Epithelial cell of esophagus (primary cell): ENCODE measurements around the gene SMPD2.

ENCODE experiments used
- DNase-seq: peaks from one replicate; pipeline ENCODE4 v3.0.0; 2010; ENCODE audit warnings: low read depth
- H3K4me3 ChIP-seq: 2 replicates; pipeline ENCODE4 v1.5.1; 2011; ENCODE audit warnings: mild to moderate bottlenecking, low read length, control low read depth
- TF ChIP-seq, protein P1 (sequence below): IDR thresholded peaks from 2 replicates; pipeline ENCODE4 v1.5.1; 2011; ENCODE audit warnings: low read depth, mild to moderate bottlenecking, low read length, control low read depth, inconsistent platforms; ENCODE audit not compliant: insufficient read depth; ENCODE audit errors: missing control alignments

The SMPD2 gene, protein sequence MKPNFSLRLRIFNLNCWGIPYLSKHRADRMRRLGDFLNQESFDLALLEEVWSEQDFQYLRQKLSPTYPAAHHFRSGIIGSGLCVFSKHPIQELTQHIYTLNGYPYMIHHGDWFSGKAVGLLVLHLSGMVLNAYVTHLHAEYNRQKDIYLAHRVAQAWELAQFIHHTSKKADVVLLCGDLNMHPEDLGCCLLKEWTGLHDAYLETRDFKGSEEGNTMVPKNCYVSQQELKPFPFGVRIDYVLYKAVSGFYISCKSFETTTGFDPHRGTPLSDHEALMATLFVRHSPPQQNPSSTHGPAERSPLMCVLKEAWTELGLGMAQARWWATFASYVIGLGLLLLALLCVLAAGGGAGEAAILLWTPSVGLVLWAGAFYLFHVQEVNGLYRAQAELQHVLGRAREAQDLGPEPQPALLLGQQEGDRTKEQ

DNA sequence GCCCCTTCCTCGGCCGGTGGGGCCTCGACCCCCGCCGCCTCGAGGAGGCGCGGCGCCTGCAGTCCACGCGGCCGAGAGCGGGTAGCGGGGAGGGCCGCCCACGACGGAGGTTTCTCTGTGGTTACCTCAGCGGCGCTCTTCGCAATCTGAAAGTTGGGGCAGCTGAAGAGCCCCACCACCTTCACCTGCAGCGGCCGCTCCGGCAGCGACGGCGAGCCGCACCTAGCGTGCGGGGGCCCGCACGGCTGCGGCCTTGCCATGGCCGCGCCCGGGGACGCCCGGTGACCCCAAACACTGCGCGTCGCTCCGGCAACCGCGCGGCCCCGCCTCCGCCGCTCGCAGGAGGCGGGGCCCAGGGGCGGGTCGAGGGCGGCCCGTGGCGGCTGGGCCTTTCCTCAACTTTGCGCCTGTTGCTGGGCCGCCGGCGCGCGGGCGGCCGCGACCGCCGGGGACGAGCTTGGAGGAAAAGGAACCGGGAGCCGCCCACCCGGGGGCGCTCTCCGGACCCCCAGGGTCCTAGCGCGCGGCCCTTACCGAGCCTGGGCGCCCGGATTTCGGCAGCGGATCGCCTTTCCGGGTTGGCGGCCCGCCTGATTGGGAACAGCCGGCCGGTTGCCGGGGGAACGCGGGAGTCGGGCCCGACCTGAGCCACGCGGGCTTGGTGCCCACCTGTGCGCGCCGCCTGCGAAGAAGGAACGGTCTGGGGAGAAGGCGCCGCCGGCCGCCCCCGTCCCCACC is at the start of gene SMPD2, which contains the start of gene PPIL6:
Gene SMPD2, plus strand, starts transcription at position 394 of the 738 bp plus-strand sequence. CDS start 398 bp downstream, outside the sequence.
Gene PPIL6, minus strand, starts transcription at position 298 of the 738 bp plus-strand sequence. Its CDS starts 38 bp downstream, at position 260.
- peak; percentile 83 for DNase-seq
- TF ChIP-seq, protein P1, sequence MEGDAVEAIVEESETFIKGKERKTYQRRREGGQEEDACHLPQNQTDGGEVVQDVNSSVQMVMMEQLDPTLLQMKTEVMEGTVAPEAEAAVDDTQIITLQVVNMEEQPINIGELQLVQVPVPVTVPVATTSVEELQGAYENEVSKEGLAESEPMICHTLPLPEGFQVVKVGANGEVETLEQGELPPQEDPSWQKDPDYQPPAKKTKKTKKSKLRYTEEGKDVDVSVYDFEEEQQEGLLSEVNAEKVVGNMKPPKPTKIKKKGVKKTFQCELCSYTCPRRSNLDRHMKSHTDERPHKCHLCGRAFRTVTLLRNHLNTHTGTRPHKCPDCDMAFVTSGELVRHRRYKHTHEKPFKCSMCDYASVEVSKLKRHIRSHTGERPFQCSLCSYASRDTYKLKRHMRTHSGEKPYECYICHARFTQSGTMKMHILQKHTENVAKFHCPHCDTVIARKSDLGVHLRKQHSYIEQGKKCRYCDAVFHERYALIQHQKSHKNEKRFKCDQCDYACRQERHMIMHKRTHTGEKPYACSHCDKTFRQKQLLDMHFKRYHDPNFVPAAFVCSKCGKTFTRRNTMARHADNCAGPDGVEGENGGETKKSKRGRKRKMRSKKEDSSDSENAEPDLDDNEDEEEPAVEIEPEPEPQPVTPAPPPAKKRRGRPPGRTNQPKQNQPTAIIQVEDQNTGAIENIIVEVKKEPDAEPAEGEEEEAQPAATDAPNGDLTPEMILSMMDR, result no peak
- peak within 1 kb of the TSS; percentile 78 for H3K4me3 ChIP-seq

DNA sequence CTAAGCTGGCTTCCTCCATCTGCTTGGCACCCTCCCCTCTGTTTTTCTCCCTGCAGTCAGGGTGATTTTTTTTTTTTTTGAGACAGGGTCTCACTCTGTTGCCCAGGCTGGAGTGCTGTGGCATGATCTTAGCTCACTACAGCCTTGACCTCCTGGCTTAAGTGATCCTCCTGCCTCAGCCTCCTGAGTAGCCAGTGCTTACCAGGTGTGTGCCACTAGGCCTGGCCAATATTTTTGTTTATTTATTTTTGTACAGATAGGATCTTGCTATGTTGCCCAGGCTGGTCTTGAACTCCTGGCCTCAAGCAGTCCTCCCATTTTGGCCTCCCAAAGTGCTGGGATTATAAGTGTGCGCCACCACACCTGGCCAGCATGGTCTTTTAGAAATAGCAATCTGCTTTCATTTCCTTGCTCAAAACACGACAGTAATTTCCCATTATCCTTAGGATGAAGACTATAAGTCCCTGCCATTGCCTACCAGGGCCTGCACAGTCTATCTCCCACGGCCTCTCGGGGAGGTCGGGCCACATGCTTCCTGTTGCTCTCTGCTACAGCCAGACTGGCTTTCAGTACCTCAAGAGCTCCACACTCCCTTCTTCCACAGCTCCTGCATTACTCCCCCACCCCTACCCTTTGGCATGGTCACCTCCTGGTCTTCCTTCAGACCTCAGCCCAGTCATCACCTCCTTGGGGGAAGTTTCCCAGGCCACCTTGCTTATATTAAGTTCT is 47.2 kb upstream of the SMPD2 start:
- no peak for DNase-seq
- TF ChIP-seq, protein P1, result no peak
- no peak overlapping the region for H3K4me3 ChIP-seq

DNA sequence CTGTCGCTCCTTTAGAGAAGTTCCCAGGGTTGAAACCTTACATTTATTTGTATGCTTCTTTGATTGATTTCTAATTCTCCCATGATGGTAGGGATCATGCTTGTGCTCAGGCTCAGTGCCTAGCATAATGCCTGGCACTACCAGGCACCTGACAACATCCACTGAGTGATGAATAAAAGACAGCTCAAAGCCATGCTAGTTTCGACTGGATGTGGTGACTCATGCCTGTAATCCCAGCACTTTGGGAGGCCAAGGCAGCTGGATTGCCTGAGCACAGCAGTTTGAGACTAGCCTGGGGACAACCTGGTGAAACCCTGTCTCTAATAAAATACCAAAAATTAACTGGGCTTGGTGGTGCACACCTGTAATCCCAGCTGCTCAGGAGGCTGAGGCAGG is 46.6 kb upstream of the SMPD2 start:
- H3K4me3 ChIP-seq, result no peak overlapping the region
- TF ChIP-seq, protein P1, result no peak
- peak; percentile 86 for DNase-seq

DNA sequence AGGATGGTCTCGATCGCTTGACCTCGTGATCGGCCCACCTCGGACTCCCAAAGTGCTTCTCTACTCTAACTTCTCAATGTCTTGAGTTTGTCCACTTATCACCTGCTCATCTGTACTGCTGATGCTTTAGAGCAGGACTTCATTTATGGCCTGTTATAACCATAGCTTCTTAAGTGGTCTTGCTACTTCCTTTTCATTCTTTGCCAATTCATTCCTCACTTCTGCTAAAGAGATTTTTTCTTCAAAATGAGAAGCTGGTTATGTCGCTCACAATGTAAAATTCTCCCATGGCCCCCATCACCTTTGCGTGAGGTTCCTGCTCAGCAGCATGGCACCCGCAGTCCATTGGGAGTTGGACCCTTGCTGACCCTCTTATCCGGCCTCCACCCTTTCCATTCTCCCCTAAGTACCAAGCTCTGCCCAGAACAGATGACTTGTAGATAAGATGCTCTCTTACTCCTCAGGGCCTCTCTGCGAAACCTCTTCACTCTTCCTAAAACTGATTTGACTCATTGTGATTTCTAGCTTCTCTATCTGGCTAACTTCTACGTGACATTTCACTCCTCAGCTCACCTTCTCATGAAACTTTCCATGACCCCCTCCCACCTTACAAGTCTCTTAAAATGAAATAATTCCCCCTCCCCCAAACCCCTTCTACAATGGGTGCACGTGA is 44.3 kb upstream of the SMPD2 start:
- TF ChIP-seq, protein P1, result no peak
- no peak for DNase-seq
- no peak overlapping the region for H3K4me3 ChIP-seq

DNA sequence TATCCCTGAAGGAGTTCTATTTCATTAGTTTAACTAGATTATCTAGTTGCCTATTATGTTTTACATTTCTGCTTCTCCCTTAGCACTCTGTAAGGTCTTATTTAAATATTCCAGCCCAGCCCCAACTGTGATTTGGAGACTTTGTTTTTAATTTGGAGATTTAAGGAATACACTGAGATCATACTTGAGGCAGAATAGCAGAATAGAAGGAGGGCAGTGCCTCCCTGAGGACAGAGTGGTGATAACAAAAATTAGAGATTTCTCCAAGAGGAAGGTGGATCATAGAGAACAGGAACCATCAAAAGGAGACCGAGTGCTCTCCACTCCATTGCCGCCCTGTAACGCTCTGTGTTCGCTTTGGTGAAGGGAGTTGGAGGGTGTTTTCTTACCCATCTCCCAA is 43.5 kb upstream of the SMPD2 start:
- peak; percentile 45 for DNase-seq
- TF ChIP-seq, protein P1, result peak; percentile 66
- no peak overlapping the region for H3K4me3 ChIP-seq

DNA sequence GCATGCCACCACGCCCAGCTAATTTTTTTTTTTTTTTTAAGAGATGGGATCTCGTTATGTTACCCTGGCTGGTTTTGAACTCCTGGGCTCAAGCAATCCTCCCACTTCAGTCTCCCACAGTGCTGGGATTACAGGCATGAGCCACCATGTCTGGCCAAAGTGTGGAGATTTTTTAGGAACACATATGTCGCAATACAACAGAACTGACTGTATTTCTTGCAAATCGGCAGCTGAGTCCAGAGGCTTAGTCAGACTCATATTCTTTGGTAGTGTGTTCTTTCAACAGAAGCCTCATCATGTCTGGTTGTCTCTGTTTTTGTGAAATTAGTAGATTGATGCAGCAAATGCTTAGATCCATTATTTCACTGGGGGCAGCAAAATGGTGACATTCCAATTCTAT is 34.3 kb upstream of the SMPD2 start:
- DNase-seq, result peak; percentile 84
- TF ChIP-seq, protein P1, result no peak
- no peak overlapping the region for H3K4me3 ChIP-seq
